ENCODE results near the gene BRD3OS.

- TF ChIP-seq EZH2 (IDR thresholded peaks at IDR 0.05; ENCODE audit: borderline replicate concordance, insufficient read depth, low read depth, low read length, poor library complexity, severe bottlenecking) = no peak
- TF ChIP-seq, protein P1, sequence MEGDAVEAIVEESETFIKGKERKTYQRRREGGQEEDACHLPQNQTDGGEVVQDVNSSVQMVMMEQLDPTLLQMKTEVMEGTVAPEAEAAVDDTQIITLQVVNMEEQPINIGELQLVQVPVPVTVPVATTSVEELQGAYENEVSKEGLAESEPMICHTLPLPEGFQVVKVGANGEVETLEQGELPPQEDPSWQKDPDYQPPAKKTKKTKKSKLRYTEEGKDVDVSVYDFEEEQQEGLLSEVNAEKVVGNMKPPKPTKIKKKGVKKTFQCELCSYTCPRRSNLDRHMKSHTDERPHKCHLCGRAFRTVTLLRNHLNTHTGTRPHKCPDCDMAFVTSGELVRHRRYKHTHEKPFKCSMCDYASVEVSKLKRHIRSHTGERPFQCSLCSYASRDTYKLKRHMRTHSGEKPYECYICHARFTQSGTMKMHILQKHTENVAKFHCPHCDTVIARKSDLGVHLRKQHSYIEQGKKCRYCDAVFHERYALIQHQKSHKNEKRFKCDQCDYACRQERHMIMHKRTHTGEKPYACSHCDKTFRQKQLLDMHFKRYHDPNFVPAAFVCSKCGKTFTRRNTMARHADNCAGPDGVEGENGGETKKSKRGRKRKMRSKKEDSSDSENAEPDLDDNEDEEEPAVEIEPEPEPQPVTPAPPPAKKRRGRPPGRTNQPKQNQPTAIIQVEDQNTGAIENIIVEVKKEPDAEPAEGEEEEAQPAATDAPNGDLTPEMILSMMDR (IDR thresholded peaks at IDR 0.05) = no peak
Measured at GRCh38 chr9:133982971-133983720, 42.1 kb upstream of the BRD3OS start.
